OCI-LY3 (cell line): ENCODE measurements around the gene ENSA.
A peak's percentile ranks its signal among the peaks of the same experiment; 100 is the strongest.

Source experiments
- H2AFZ ChIP-seq: fragments of 200-600, 300-600 bp; shearing (Covaris generic); 2 replicates; pipeline ENCODE4 v1.6.0; 2014; ENCODE audit warnings: antibody characterized with exemption, low read depth, low read length
- H3K27ac ChIP-seq: fragments of 200-600, 300-600 bp; sonication (generic); 2 replicates; pipeline ENCODE4 v1.5.1; 2014; ENCODE audit warnings: mild to moderate bottlenecking, low read length, moderate library complexity, mixed read lengths
- H3K27me3 ChIP-seq: fragments of 200-600, 300-600 bp; sonication (generic); 2 replicates; pipeline ENCODE4 v1.6.1; 2014; ENCODE audit warnings: low read depth, low read length, mixed read lengths
- H3K36me3 ChIP-seq: fragments of 200-600, 300-600 bp; sonication (generic); replicated peaks from 2 replicates; pipeline ENCODE3; 2014; ENCODE audit warnings: low read depth, low read length, mixed read lengths
- H3K4me1 ChIP-seq: fragments of 300-600, 200-600 bp; sonication (generic); 2 replicates; pipeline ENCODE4 v1.6.1; 2014; ENCODE audit warnings: low read length, mixed read lengths
- H3K4me2 ChIP-seq: fragments of 200-600, 300-600 bp; sonication (generic); 2 replicates; pipeline ENCODE4 v1.6.1; 2014; ENCODE audit warnings: low read length, mixed read lengths
- H3K4me3 ChIP-seq: fragments of 300-600, 200-600 bp; sonication (generic); 2 replicates; pipeline ENCODE4 v1.5.1; 2014; ENCODE audit warnings: antibody characterized with exemption, mild to moderate bottlenecking, low read length, moderate library complexity
- H3K79me2 ChIP-seq: fragments of 300-600, 200-600 bp; shearing (Covaris generic); 2 replicates; pipeline ENCODE4 v1.6.1; 2014; ENCODE audit warnings: mild to moderate bottlenecking, low read length, mixed read lengths
- H3K9ac ChIP-seq: fragments of 300-600, 200-600 bp; shearing (Covaris generic); 2 replicates; pipeline ENCODE4 v1.6.0; 2014; ENCODE audit warnings: mild to moderate bottlenecking, low read length, moderate library complexity
- H3K9me3 ChIP-seq: fragments of 200-600, 300-600 bp; shearing (Covaris generic); 2 replicates; pipeline ENCODE4 v1.6.1; 2014; ENCODE audit warnings: low read length, mixed read lengths; ENCODE audit not compliant: insufficient read depth
- H4K20me1 ChIP-seq: fragments of 200-600, 300-600 bp; sonication (generic); 2 replicates; pipeline ENCODE4 v1.6.1; 2016; ENCODE audit warnings: low read length, mixed read lengths; ENCODE audit not compliant: insufficient read depth
- CTCF ChIP-seq: fragments of 200-600, 300-600 bp; sonication (generic); IDR thresholded peaks from 2 replicates; pipeline ENCODE4 v1.5.1; 2014; ENCODE audit warnings: antibody characterized with exemption, low read length, low read depth
- EZH2phosphoT487 ChIP-seq: fragments of 200-600 bp; shearing (Covaris generic); IDR thresholded peaks from 2 replicates; pipeline ENCODE4 v1.6.1; 2018; ENCODE audit warnings: antibody characterized with exemption, mixed run types, low read depth

ENSA gene

GRCh38 chr1:150619576-150620509 is 9.6 kb downstream of the ENSA start:
- H3K27me3 ChIP-seq, result no peaks in the 10 kb centered on the region
- peaks cover 59% of the 10 kb centered on the region for H3K36me3 ChIP-seq
- H3K4me3 ChIP-seq, result no peak overlapping the region
- H3K9ac ChIP-seq, result no peak overlapping the region
- no peak overlapping the region for H2AFZ ChIP-seq
- peaks cover 2% of the 10 kb centered on the region; the same call in 1 of the 2 replicates for H4K20me1 ChIP-seq
- no peak overlapping the region for H3K27ac ChIP-seq
- H3K4me1 ChIP-seq, result peaks cover 22% of the 10 kb centered on the region
- TF ChIP-seq CTCF (peak; percentile 48), EZH2phosphoT487 (no peak)
- peaks cover 9% of the 10 kb centered on the region; the same call in 1 of the 2 replicates for H3K79me2 ChIP-seq
- no peaks in the 10 kb centered on the region for H3K9me3 ChIP-seq
- H3K4me2 ChIP-seq, result no peak overlapping the region

- no peak for TF ChIP-seq CTCF
- no peak for TF ChIP-seq EZH2phosphoT487
- H3K4me3 ChIP-seq, result no peak overlapping the region
- peaks cover 18% of the 10 kb centered on the region; the same call in 1 of the 2 replicates for H3K79me2 ChIP-seq
- no peaks in the 10 kb centered on the region for H3K9me3 ChIP-seq
- peaks cover 57% of the 10 kb centered on the region for H3K36me3 ChIP-seq
- peak overlapping the region; percentile 24 for H3K27ac ChIP-seq
- peaks cover 48% of the 10 kb centered on the region for H3K4me1 ChIP-seq
- H2AFZ ChIP-seq, result no peak overlapping the region
- H3K9ac ChIP-seq, result no peak overlapping the region
- H3K4me2 ChIP-seq, result no peak overlapping the region
- no peaks in the 10 kb centered on the region for H3K27me3 ChIP-seq
- H4K20me1 ChIP-seq, result no peaks in the 10 kb centered on the region
Observed at GRCh38 chr1:150615346-150616201, 13.8 kb downstream of the ENSA start.

GRCh38 chr1:150613061-150613920 is 16.1 kb downstream of the ENSA start:
- Histone ChIP-seq H3K4me1 (peaks cover 48% of the 10 kb centered on the region), H3K9ac (peak overlapping the region; percentile 44), H3K27ac (peak overlapping the region; percentile 94), H4K20me1 (no peaks in the 10 kb centered on the region), H3K79me2 (peaks cover 18% of the 10 kb centered on the region; the same call in 1 of the 2 replicates), H2AFZ (no peak overlapping the region), H3K27me3 (no peaks in the 10 kb centered on the region), H3K4me3 (peak overlapping the region; percentile 49), H3K9me3 (no peaks in the 10 kb centered on the region), H3K4me2 (peak overlapping the region; percentile 78), H3K36me3 (peaks cover 41% of the 10 kb centered on the region)
- 0 out of 2 replicates have a peak, but pooled peaks have one; percentile 63 for TF ChIP-seq EZH2phosphoT487
- no peak; the same call in 1 of the 2 replicates for TF ChIP-seq CTCF
